HG03442 (cell line): ENCODE data around the gene RETREG1.
"Not testable (repeated sequence)": the region's sequence is repeated elsewhere in the genome, so short reads cannot be mapped to it uniquely, and the experiment has no call there.

Experiments used
- ATAC-seq: cut with Tn5 transposase; IDR thresholded peaks from one replicate; pipeline ENCODE4 v1.9.1; 2021; ENCODE audit warnings: mild to moderate bottlenecking, moderate library complexity; ENCODE audit not compliant: unreplicated experiment

RETREG1 gene

GRCh38 chr5:16617274-16617968 is 624 bp upstream of the RETREG1 start:
- no peak for ATAC-seq

- no peak for ATAC-seq
These were observed 859 bp downstream of the RETREG1 start for GRCh38 chr5:16615741-16616535.

- ATAC-seq, result no peak
These were observed 4.8 kb downstream of the RETREG1 start for GRCh38 chr5:16612007-16612406.

GRCh38 chr5:16610896-16611295 is 5.9 kb downstream of the RETREG1 start:
- not testable (repeated sequence) for ATAC-seq

- ATAC-seq, result no peak
These were observed 7.4 kb downstream of the RETREG1 start for GRCh38 chr5:16609412-16609811.

GRCh38 chr5:16606628-16607027 is 10.2 kb downstream of the RETREG1 start:
- ATAC-seq, result no peak

- ATAC-seq, result no peak
These were observed 13.1 kb downstream of the RETREG1 start for GRCh38 chr5:16603701-16604100.

GRCh38 chr5:16603295-16603694 is 13.5 kb downstream of the RETREG1 start:
- no peak for ATAC-seq

GRCh38 chr5:16602182-16602581 is 14.6 kb downstream of the RETREG1 start:
- no peak for ATAC-seq

- no peak for ATAC-seq
These were observed 15.9 kb downstream of the RETREG1 start for GRCh38 chr5:16600946-16601345.

- no peak for ATAC-seq
These were observed 16.4 kb downstream of the RETREG1 start for GRCh38 chr5:16600397-16600796.

GRCh38 chr5:16597946-16598694 is 18.7 kb downstream of the RETREG1 start:
- ATAC-seq, result no peak

- no peak for ATAC-seq
These were observed 20.2 kb downstream of the RETREG1 start for GRCh38 chr5:16596581-16596940.

GRCh38 chr5:16595881-16596580 is 20.8 kb downstream of the RETREG1 start:
- ATAC-seq, result no peak

GRCh38 chr5:16593628-16594027 is 23.2 kb downstream of the RETREG1 start:
- ATAC-seq, result no peak

GRCh38 chr5:16593013-16593412 is 23.8 kb downstream of the RETREG1 start:
- no peak for ATAC-seq

- no peak for ATAC-seq
These were observed 24.5 kb downstream of the RETREG1 start for GRCh38 chr5:16592255-16592654.

GRCh38 chr5:16590685-16591084 is 26.1 kb downstream of the RETREG1 start:
- no peak for ATAC-seq

- ATAC-seq, result no peak
These were observed 27.1 kb downstream of the RETREG1 start for GRCh38 chr5:16589658-16590057.

- ATAC-seq, result no peak
These were observed 28.2 kb downstream of the RETREG1 start for GRCh38 chr5:16588434-16589214.
